ENCODE results near the gene CTDP1.

DNA sequence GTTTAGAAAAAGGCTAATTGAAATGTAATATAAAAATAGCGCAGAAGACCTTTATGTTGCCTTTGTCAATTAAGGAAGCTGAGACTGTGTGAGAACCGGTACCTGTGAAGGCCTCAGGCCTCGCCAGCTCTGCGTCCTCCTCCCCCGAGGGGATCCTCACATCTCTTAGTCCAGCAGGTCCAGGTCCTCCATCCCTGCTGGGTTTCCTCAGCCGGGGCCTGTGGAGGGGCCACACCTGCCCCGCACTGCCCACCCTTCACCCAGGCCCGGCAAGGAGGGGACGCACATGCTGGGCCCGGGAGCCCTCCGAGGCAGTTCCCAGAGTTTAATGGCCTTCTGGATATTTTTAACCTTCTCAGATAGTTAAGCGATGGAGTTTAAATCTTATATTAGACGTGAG is 121.6 kb downstream of the CTDP1 start:
- no peak for TF ChIP-seq POLR2AphosphoS5 (IDR thresholded peaks at IDR 0.05; ENCODE audit: low read depth, low read length)
- TF ChIP-seq TAF1 (IDR thresholded peaks at IDR 0.05; ENCODE audit: borderline replicate concordance, insufficient read depth, low read length) = no peak
- TF ChIP-seq SIN3A (IDR thresholded peaks at IDR 0.05; ENCODE audit: borderline replicate concordance, insufficient read depth, low read length) = no peak
- TF ChIP-seq REST (IDR thresholded peaks at IDR 0.05; ENCODE audit: insufficient read depth in 1 of 2, low read depth in 2 of 2, low read length in 2 of 2) = no peak
- TF ChIP-seq FOXP2 (optimal IDR thresholded peaks at IDR 0.05; ENCODE audit: borderline replicate concordance, extremely low read depth, extremely low read length, insufficient read depth) = no peak
